Activated CD8-positive, alpha-beta T cell treated with anti-CD3 and anti-CD28 coated beads for 36 hours (primary cell): ENCODE results near the gene EPHA3. TPM values are rescaled to one million over a fixed set of nuclear protein-coding genes. Genes with fewer than 3 reads are reported as not detected.

Experiments
- ATAC-seq: fragments of 200-7000 bp; cut with Tn5 transposase; one replicate; pipeline ENCODE4 v1.10.0; 2021; ENCODE audit warnings: mild to moderate bottlenecking, moderate library complexity
- CTCF ChIA-PET: fragments of 350-600 bp; sonication (Branson Sonifier 250); formaldehyde crosslinking; loops from one replicate; lab custom pipeline; 2021; ENCODE audit warnings: antibody characterized with exemption; lab: Charles Lee
- POLR2A ChIA-PET: fragments of 350-600 bp; sonication (Branson Sonifier 250); formaldehyde crosslinking; loops from one replicate; lab custom pipeline; 2021; ENCODE audit warnings: antibody characterized with exemption; lab: Charles Lee
- DNase-seq: peaks from one replicate; pipeline ENCODE4 v3.0.0-alpha.2; 2020
- H3K27ac Mint-ChIP-seq: one replicate; pipeline ENCODE4 v1.8.0; 2021; ENCODE audit warnings: mild to moderate bottlenecking, mixed read lengths
- H3K27me3 Mint-ChIP-seq: one replicate; pipeline ENCODE4 v1.8.0; 2021; ENCODE audit warnings: mixed read lengths
- H3K36me3 Mint-ChIP-seq: one replicate; pipeline ENCODE4 v1.8.0; 2021; ENCODE audit warnings: low read depth, mixed read lengths
- H3K4me1 Mint-ChIP-seq: one replicate; pipeline ENCODE4 v1.8.0; 2021; ENCODE audit warnings: low read depth, mixed read lengths
- H3K4me3 Mint-ChIP-seq: one replicate; pipeline ENCODE4 v1.8.0; 2021; ENCODE audit warnings: mild to moderate bottlenecking, moderate library complexity, mixed read lengths
- H3K9me3 Mint-ChIP-seq: one replicate; pipeline ENCODE4 v1.8.0; 2021; ENCODE audit warnings: mixed read lengths
- intact Hi-C: fragments of 100-400 bp; cut with micrococcal nuclease; formaldehyde crosslinking; loops from one replicate; pipeline ENCODE4 v1.10.0; 2022
- total RNA-seq, 2 experiments: library from RNA; stranded (reverse); gene quantifications; one replicate each; pipeline ENCODE4 v1.2.3, GENCODE V29; 2021
- TF ChIP-seq, protein P1 (sequence below): fragments of 200-600 bp; IDR thresholded peaks from one replicate; pipeline ENCODE4 v1.8.0; 2022; ENCODE audit warnings: antibody characterized with exemption, mild to moderate bottlenecking

EPHA3 gene
- total RNA-seq, 2 experiments from 2014 or later = not detected

- CTCF ChIA-PET = no interaction called here
- H3K9me3 Mint-ChIP-seq = peaks cover 5% of the 10 kb centered on the region
- TF ChIP-seq, protein P1, sequence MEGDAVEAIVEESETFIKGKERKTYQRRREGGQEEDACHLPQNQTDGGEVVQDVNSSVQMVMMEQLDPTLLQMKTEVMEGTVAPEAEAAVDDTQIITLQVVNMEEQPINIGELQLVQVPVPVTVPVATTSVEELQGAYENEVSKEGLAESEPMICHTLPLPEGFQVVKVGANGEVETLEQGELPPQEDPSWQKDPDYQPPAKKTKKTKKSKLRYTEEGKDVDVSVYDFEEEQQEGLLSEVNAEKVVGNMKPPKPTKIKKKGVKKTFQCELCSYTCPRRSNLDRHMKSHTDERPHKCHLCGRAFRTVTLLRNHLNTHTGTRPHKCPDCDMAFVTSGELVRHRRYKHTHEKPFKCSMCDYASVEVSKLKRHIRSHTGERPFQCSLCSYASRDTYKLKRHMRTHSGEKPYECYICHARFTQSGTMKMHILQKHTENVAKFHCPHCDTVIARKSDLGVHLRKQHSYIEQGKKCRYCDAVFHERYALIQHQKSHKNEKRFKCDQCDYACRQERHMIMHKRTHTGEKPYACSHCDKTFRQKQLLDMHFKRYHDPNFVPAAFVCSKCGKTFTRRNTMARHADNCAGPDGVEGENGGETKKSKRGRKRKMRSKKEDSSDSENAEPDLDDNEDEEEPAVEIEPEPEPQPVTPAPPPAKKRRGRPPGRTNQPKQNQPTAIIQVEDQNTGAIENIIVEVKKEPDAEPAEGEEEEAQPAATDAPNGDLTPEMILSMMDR = no peak
Measured at GRCh38 chr3:89311581-89311980, 204.2 kb downstream of the EPHA3 start.

GRCh38 chr3:89312141-89312540, 204.7 kb downstream of the EPHA3 start:
- TF ChIP-seq, protein P1 = no peak
- Mint-ChIP-seq H3K36me3 (no peaks in the 10 kb centered on the region), H3K27ac (no peak overlapping the region), H3K9me3 (peaks cover 5% of the 10 kb centered on the region), H3K27me3 (no peaks in the 10 kb centered on the region), H3K4me3 (no peak overlapping the region), H3K4me1 (no peaks in the 10 kb centered on the region)
- intact Hi-C loops = no loop called here
- no peak for DNase-seq
- ATAC-seq = no peak
- ChIA-PET POLR2A (no interaction called here), CTCF (no interaction called here)

More at GRCh38 chr3:89311581-89311980, 204.2 kb downstream of the EPHA3 start:
- no peaks in the 10 kb centered on the region for H3K27me3 Mint-ChIP-seq
- intact Hi-C loops = no loop called here
- DNase-seq (no peak), ATAC-seq (no peak)
- no peaks in the 10 kb centered on the region for H3K4me1 Mint-ChIP-seq
- POLR2A ChIA-PET = no interaction called here
- H3K4me3 Mint-ChIP-seq = no peak overlapping the region
- no peaks in the 10 kb centered on the region for H3K36me3 Mint-ChIP-seq
- H3K27ac Mint-ChIP-seq = no peak overlapping the region

- H3K27ac Mint-ChIP-seq = no peak overlapping the region
- H3K4me1 Mint-ChIP-seq = no peaks in the 10 kb centered on the region
- H3K4me3 Mint-ChIP-seq = no peak overlapping the region
- peaks cover 5% of the 10 kb centered on the region for H3K9me3 Mint-ChIP-seq
- ATAC-seq = no peak
- no peak for DNase-seq
- TF ChIP-seq, protein P1 = no peak
- intact Hi-C loops = no loop called here
- POLR2A ChIA-PET = no interaction called here
- H3K27me3 Mint-ChIP-seq = no peaks in the 10 kb centered on the region
- no peaks in the 10 kb centered on the region for H3K36me3 Mint-ChIP-seq
- CTCF ChIA-PET = no interaction called here
Measured at GRCh38 chr3:89314454-89315098, 207.2 kb downstream of the EPHA3 start.

DNA sequence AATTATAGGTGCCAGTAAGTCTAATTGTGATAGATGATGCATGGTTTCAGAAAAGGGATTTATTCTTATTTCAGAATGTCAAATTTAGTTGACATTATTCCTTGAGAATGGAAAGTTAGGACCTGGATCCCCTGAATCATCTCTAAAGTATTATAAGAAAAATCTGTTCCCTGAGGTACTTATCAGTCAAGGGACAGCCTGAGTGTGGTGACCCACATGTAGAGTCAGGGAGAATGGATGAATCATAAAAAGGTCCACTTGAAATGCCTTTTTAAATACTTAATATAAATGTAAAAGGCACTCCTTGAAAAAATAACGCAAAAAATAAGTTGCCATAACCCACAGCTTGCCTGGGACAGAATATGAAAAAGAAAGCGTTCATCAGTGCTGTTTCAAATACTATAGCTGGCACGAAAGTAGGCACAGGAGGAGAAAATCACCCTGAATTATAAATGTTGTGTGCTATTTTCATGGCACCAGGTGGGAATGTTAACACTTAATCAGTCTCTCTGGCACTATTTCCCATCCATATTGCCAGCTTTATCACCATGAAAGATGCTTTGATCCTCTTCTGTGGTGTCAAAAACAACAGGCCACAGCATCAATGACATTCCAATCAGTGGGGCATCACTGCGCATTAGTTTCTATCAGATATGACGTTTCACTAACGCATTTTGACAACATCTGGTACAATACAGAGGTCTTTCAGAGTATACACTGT, 208.5 kb downstream of the EPHA3 start:
- Mint-ChIP-seq H3K4me1 (no peaks in the 10 kb centered on the region), H3K36me3 (no peaks in the 10 kb centered on the region), H3K27ac (no peak overlapping the region), H3K9me3 (peaks cover 5% of the 10 kb centered on the region), H3K27me3 (no peaks in the 10 kb centered on the region), H3K4me3 (no peak overlapping the region)
- DNase-seq = no peak
- ChIA-PET POLR2A (no interaction called here), CTCF (no interaction called here)
- ATAC-seq = no peak
- TF ChIP-seq, protein P1 = no peak
- intact Hi-C loops = no loop called here

DNA sequence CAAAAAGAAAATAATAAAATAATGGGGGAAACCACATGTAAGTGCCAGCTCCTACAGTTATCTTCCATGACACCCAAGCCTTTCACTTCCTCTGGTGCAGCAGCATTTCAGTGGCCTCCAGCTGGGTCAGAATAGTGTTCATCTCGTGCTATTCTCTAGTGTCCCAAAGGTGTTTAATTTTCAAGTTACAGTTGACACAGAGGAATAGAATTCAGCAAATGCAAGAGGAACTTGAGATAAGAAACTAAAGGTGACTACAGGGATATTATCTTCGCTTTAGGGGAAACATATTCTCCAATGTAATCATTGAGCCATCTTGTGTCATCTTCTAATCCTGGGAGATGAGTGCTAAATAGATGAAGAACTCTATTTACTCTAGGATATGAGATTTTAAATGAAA, 212.8 kb downstream of the EPHA3 start:
- ATAC-seq (no peak), DNase-seq (no peak)
- no peak overlapping the region for H3K27ac Mint-ChIP-seq
- TF ChIP-seq, protein P1 = no peak
- POLR2A ChIA-PET = no interaction called here
- H3K27me3 Mint-ChIP-seq = no peaks in the 10 kb centered on the region
- intact Hi-C loops = no loop called here
- H3K36me3 Mint-ChIP-seq = no peaks in the 10 kb centered on the region
- H3K4me3 Mint-ChIP-seq = no peak overlapping the region
- H3K9me3 Mint-ChIP-seq = peaks cover 2% of the 10 kb centered on the region
- CTCF ChIA-PET = no interaction called here
- no peaks in the 10 kb centered on the region for H3K4me1 Mint-ChIP-seq
